ENCODE results near the gene RABGEF1.
"Not testable (repeated sequence)": the region's sequence is repeated elsewhere in the genome, so short reads cannot be mapped to it uniquely, and the experiment has no call there.

RABGEF1 gene

GRCh38 chr7:66736892-66737291 lies 3.6 kb upstream of the RABGEF1 start:
- DNase-seq: no peak

- DNase-seq: no peak
Observed at GRCh38 chr7:66737667-66738066, 2.9 kb upstream of the RABGEF1 start.

- DNase-seq: no peak
Observed at GRCh38 chr7:66739477-66739876, 1.1 kb upstream of the RABGEF1 start.

- no peak for DNase-seq
Observed at GRCh38 chr7:66739953-66740301, 606 bp upstream of the RABGEF1 start.

GRCh38 chr7:66740980-66741709 lies 612 bp downstream of the RABGEF1 start:
- DNase-seq: peak; percentile 53

GRCh38 chr7:66741710-66742049 lies 1.1 kb downstream of the RABGEF1 start:
- DNase-seq: no peak

- DNase-seq: not testable (repeated sequence)
Observed at GRCh38 chr7:66742298-66742697, 1.8 kb downstream of the RABGEF1 start.

- DNase-seq: no peak
Observed at GRCh38 chr7:66743920-66744319, 3.4 kb downstream of the RABGEF1 start.

- DNase-seq: no peak
Observed at GRCh38 chr7:66747385-66747784, 6.9 kb downstream of the RABGEF1 start.

- DNase-seq: no peak
Observed at GRCh38 chr7:66747881-66748511, 7.5 kb downstream of the RABGEF1 start.

GRCh38 chr7:66748791-66749190 lies 8.3 kb downstream of the RABGEF1 start:
- no peak for DNase-seq

GRCh38 chr7:66751945-66752344 lies 11.4 kb downstream of the RABGEF1 start:
- DNase-seq: no peak

- DNase-seq: no peak
Observed at GRCh38 chr7:66754541-66754940, 14.0 kb downstream of the RABGEF1 start.

GRCh38 chr7:66755059-66755458 lies 14.5 kb downstream of the RABGEF1 start:
- not testable (repeated sequence) for DNase-seq

GRCh38 chr7:66756227-66756626 lies 15.7 kb downstream of the RABGEF1 start:
- DNase-seq: not testable (repeated sequence)

GRCh38 chr7:66756889-66757288 lies 16.4 kb downstream of the RABGEF1 start:
- no peak for DNase-seq

GRCh38 chr7:66757939-66758338 lies 17.4 kb downstream of the RABGEF1 start:
- DNase-seq: no peak

GRCh38 chr7:66758950-66759628 lies 18.6 kb downstream of the RABGEF1 start:
- peak; percentile 10 for DNase-seq

- not testable (repeated sequence) for DNase-seq
Observed at GRCh38 chr7:66763183-66763582, 22.6 kb downstream of the RABGEF1 start.

GRCh38 chr7:66763633-66764355 lies 23.3 kb downstream of the RABGEF1 start:
- DNase-seq: not testable (repeated sequence)

- not testable (repeated sequence) for DNase-seq
Observed at GRCh38 chr7:66764905-66765304, 24.4 kb downstream of the RABGEF1 start.

GRCh38 chr7:66765322-66766025 lies 24.9 kb downstream of the RABGEF1 start:
- DNase-seq: not testable (repeated sequence)

GRCh38 chr7:66766041-66766440 lies 25.5 kb downstream of the RABGEF1 start:
- no peak for DNase-seq

All from CD4-positive, alpha-beta T cell treated with Interleukin-12 subunit alpha and Interleukin-12 subunit beta, for 1 hour (primary cell).